ENCODE data around the gene SUMF2. TPM values are rescaled to one million over a fixed set of nuclear protein-coding genes. Genes with fewer than 3 reads are reported as not detected.
A peak's percentile ranks its signal among the peaks of the same experiment; 100 is the strongest.

Gene SUMF2
- total RNA-seq, 1 experiment from 2014 or later = 89.2 TPM

- no peak overlapping the region for H4K8ac ChIP-seq (replicated peaks; ENCODE audit: insufficient read length, low read depth, low read length)
- H3K27ac ChIP-seq (ENCODE audit: insufficient read length, low read depth, low read length) = peak overlapping the region; percentile 42
- H4K91ac ChIP-seq (ENCODE audit: insufficient read length, low read depth, low read length) = no peak overlapping the region
- Mint-ChIP-seq H3K4me1 (peaks cover 7 to 26% of the 10 kb centered on the region in 2 experiments), H3K4me3 (peak overlapping the region; percentile 94 to 98), H3K36me3 (ENCODE audit: insufficient read depth in 1 of 3, low read depth in 3 of 3) (peaks cover 36 to 41% (median 39%) of the 10 kb centered on the region in 3 experiments), H3K27me3 (ENCODE audit: low read depth) (no peaks in the 10 kb centered on the region), H3K27ac (peak overlapping the region; percentile 98 to 99 (median 99)), H3K9me3 (no peaks in the 10 kb centered on the region)
- H3K23ac ChIP-seq (ENCODE audit: insufficient read length, low read depth, low read length) = no peak overlapping the region
- H3K4ac ChIP-seq (ENCODE audit: low read depth, low read length) = no peak overlapping the region; the same call in 1 of the 2 replicates
- H3K18ac ChIP-seq (ENCODE audit: insufficient read length, low read depth, low read length) = peak overlapping the region; percentile 67
- peaks cover 5% of the 10 kb centered on the region for H3K79me1 ChIP-seq (ENCODE audit: insufficient read depth, low read depth, low read length, poor library complexity, severe bottlenecking)
- peaks cover 5% of the 10 kb centered on the region for H3K23me2 ChIP-seq (ENCODE audit: insufficient read length, low read depth, low read length, poor library complexity, severe bottlenecking)
- H3K27me3 ChIP-seq (ENCODE audit: insufficient read depth, low read length) = no peaks in the 10 kb centered on the region
- no peak overlapping the region for H2AK5ac ChIP-seq (ENCODE audit: insufficient read length, low read length)
- H3K9me3 ChIP-seq (ENCODE audit: control insufficient read depth, low read depth, low read length) = no peaks in the 10 kb centered on the region
- peak overlapping the region; percentile 44 for H3K4me2 ChIP-seq (ENCODE audit: insufficient read depth, insufficient read length, low read length)
- no peak overlapping the region for H2BK20ac ChIP-seq (ENCODE audit: low read depth, low read length, poor library complexity, severe bottlenecking)
- H2AFZ ChIP-seq (ENCODE audit: low read length) = no peak overlapping the region
- H2BK120ac ChIP-seq (ENCODE audit: low read depth, low read length, poor library complexity, severe bottlenecking) = no peak overlapping the region
- H3T11ph ChIP-seq (ENCODE audit: low read length) = no peak overlapping the region
- peak overlapping the region; percentile 35 for H4K5ac ChIP-seq (ENCODE audit: insufficient read length, low read depth, low read length)
- no peak for TF ChIP-seq CTCF (conservative IDR thresholded peaks at IDR 0.05)
- H3K56ac ChIP-seq (ENCODE audit: insufficient read length, low read depth, low read length) = no peak overlapping the region
- peaks cover 15% of the 10 kb centered on the region; the same call in 1 of the 2 replicates for H3K79me2 ChIP-seq (ENCODE audit: insufficient read depth, low read length)
- H4K20me1 ChIP-seq (ENCODE audit: control insufficient read depth, insufficient read depth, insufficient read length) = no peaks in the 10 kb centered on the region
- H2BK15ac ChIP-seq (ENCODE audit: low read depth, low read length) = no peak overlapping the region
- no peak overlapping the region for H2BK12ac ChIP-seq (ENCODE audit: insufficient read length, low read depth, low read length)
- peak overlapping the region; percentile 80; the same call in 1 of the 2 replicates for H3K14ac ChIP-seq (ENCODE audit: insufficient read depth, low read length)
- DNase-seq = no peak
- peak overlapping the region; percentile 95 for H3K9ac ChIP-seq (ENCODE audit: extremely low read depth, insufficient read length, low read length)
- no peaks in the 10 kb centered on the region; the same call in 1 of the 2 replicates for H3K4me1 ChIP-seq (ENCODE audit: insufficient read depth, low read length)
- WGBS (ENCODE audit: extremely low coverage, insufficient read length, low lambda C conversion rate) = no CpG with 5 or more reads among the region's 9 CpGs
- H2BK5ac ChIP-seq (ENCODE audit: insufficient read length, low read length) = peak overlapping the region; percentile 11
Observed at GRCh38 chr7:56051053-56051338, 13.1 kb upstream of the SUMF2 start.

Measured in H9 (cell line).